MM.1S (cell line): ENCODE measurements around the gene EPB41L1.

ENCODE experiments used
- DNase-seq: peaks from one replicate; pipeline ENCODE4 v3.0.0-alpha.2; 2015
- H2AFZ ChIP-seq: fragments of 300-600 bp; sonication (generic); 2 replicates; pipeline ENCODE4 v1.6.0; 2016; ENCODE audit warnings: antibody characterized with exemption, low read length
- H3F3A ChIP-seq: fragments of 300-600 bp; sonication (generic); 2 replicates; pipeline ENCODE4 v1.6.1; 2016; ENCODE audit warnings: mild to moderate bottlenecking, antibody characterized with exemption, low read length, moderate library complexity, mixed read lengths; ENCODE audit not compliant: insufficient read depth
- H3K27ac ChIP-seq: fragments of 300-600 bp; sonication (generic); 2 replicates; pipeline ENCODE4 v1.5.1; 2016; ENCODE audit warnings: mild to moderate bottlenecking, low read length
- H3K27me3 ChIP-seq: fragments of 300-600 bp; sonication (generic); replicated peaks from 2 replicates; pipeline ENCODE4 v1.6.0; 2016; ENCODE audit warnings: low read length; ENCODE audit not compliant: insufficient read depth
- H3K36me3 ChIP-seq: fragments of 300-600 bp; sonication (generic); replicated peaks from 2 replicates; pipeline ENCODE4 v1.6.1; 2016; ENCODE audit warnings: mild to moderate bottlenecking, low read length, mixed read lengths; ENCODE audit not compliant: insufficient read depth
- H3K4me1 ChIP-seq: fragments of 300-600 bp; sonication (generic); 2 replicates; pipeline ENCODE4 v1.6.1; 2016; ENCODE audit warnings: low read length, mixed read lengths
- H3K4me2 ChIP-seq: fragments of 300-600 bp; sonication (generic); 2 replicates; pipeline ENCODE4 v1.6.0; 2016; ENCODE audit warnings: low read depth, low read length
- H3K4me3 ChIP-seq: fragments of 300-600 bp; sonication (generic); 2 replicates; pipeline ENCODE4 v1.5.1; 2016; ENCODE audit warnings: low read length, mixed read lengths
- H3K79me2 ChIP-seq: fragments of 300-600 bp; sonication (generic); 2 replicates; pipeline ENCODE4 v1.6.1; 2016; ENCODE audit warnings: mixed run types, low read length, mixed read lengths
- H3K9ac ChIP-seq: fragments of 300-600 bp; sonication (generic); 2 replicates; pipeline ENCODE4 v1.6.1; 2016; ENCODE audit warnings: low read length, mixed read lengths
- H3K9me2 ChIP-seq: fragments of 300-600 bp; sonication (generic); replicated peaks from 2 replicates; pipeline ENCODE4 v1.6.1; 2016; ENCODE audit warnings: mild to moderate bottlenecking, low read length, mixed read lengths; ENCODE audit not compliant: insufficient read depth
- H3K9me3 ChIP-seq: fragments of 300-600 bp; sonication (generic); replicated peaks from 2 replicates; pipeline ENCODE4 v1.6.1; 2016; ENCODE audit warnings: mild to moderate bottlenecking, low read length, mixed read lengths; ENCODE audit not compliant: insufficient read depth
- H4K20me1 ChIP-seq: fragments of 300-600 bp; sonication (generic); 2 replicates; pipeline ENCODE4 v1.6.1; 2016; ENCODE audit warnings: mild to moderate bottlenecking, low read length, moderate library complexity, mixed read lengths; ENCODE audit not compliant: insufficient read depth
- EZH2 ChIP-seq: fragments of 300-600 bp; sonication (generic); optimal IDR thresholded peaks from 2 replicates; pipeline ENCODE3; 2017; ENCODE audit warnings: low read depth, mild to moderate bottlenecking, antibody characterized with exemption, low read length, mixed read lengths
- EZH2phosphoT487 ChIP-seq: fragments of 300-600 bp; sonication (generic); IDR thresholded peaks from 2 replicates; pipeline ENCODE4 v1.6.1; 2018; ENCODE audit warnings: antibody characterized with exemption, low read length
- TF ChIP-seq, protein P1 (sequence below): fragments of 300-600 bp; sonication (generic); IDR thresholded peaks from 2 replicates; pipeline ENCODE4 v1.5.1; 2016; ENCODE audit warnings: antibody characterized with exemption, low read length, mixed read lengths

Gene EPB41L1

DNA sequence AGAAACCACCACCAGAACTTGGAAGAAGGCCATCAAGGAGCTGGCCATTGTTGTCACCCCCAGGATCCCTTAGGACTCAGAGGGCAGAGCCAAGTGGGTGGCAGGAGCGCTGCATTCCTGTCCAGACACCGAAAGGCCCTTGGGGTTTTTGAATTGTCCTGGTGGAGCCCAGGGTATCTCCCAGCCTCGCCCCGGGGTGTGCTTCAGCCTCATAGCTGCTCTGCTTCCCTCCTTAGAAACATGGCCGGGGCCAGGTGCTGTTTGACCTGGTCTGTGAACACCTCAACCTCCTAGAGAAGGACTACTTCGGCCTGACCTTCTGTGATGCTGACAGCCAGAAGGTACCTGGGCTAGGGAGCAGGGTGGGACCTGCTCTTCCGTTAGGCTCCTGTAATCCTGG is 23.2 kb downstream of the EPB41L1 start:
- no peaks in the 10 kb centered on the region for H3K27me3 ChIP-seq
- no peak overlapping the region for H3K4me3 ChIP-seq
- no peaks in the 10 kb centered on the region for H3K4me1 ChIP-seq
- no peaks in the 10 kb centered on the region for H3F3A ChIP-seq
- no peak overlapping the region for H2AFZ ChIP-seq
- H4K20me1 ChIP-seq: no peaks in the 10 kb centered on the region
- H3K79me2 ChIP-seq: no peaks in the 10 kb centered on the region
- no peak for DNase-seq
- H3K9ac ChIP-seq: no peak overlapping the region
- H3K36me3 ChIP-seq: no peaks in the 10 kb centered on the region
- H3K4me2 ChIP-seq: no peak overlapping the region
- TF ChIP-seq EZH2 (no peak), EZH2phosphoT487 (no peak)
- TF ChIP-seq, protein P1, sequence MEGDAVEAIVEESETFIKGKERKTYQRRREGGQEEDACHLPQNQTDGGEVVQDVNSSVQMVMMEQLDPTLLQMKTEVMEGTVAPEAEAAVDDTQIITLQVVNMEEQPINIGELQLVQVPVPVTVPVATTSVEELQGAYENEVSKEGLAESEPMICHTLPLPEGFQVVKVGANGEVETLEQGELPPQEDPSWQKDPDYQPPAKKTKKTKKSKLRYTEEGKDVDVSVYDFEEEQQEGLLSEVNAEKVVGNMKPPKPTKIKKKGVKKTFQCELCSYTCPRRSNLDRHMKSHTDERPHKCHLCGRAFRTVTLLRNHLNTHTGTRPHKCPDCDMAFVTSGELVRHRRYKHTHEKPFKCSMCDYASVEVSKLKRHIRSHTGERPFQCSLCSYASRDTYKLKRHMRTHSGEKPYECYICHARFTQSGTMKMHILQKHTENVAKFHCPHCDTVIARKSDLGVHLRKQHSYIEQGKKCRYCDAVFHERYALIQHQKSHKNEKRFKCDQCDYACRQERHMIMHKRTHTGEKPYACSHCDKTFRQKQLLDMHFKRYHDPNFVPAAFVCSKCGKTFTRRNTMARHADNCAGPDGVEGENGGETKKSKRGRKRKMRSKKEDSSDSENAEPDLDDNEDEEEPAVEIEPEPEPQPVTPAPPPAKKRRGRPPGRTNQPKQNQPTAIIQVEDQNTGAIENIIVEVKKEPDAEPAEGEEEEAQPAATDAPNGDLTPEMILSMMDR: no peak
- H3K27ac ChIP-seq: no peak overlapping the region
- no peaks in the 10 kb centered on the region for H3K9me3 ChIP-seq
- H3K9me2 ChIP-seq: no peaks in the 10 kb centered on the region

DNA sequence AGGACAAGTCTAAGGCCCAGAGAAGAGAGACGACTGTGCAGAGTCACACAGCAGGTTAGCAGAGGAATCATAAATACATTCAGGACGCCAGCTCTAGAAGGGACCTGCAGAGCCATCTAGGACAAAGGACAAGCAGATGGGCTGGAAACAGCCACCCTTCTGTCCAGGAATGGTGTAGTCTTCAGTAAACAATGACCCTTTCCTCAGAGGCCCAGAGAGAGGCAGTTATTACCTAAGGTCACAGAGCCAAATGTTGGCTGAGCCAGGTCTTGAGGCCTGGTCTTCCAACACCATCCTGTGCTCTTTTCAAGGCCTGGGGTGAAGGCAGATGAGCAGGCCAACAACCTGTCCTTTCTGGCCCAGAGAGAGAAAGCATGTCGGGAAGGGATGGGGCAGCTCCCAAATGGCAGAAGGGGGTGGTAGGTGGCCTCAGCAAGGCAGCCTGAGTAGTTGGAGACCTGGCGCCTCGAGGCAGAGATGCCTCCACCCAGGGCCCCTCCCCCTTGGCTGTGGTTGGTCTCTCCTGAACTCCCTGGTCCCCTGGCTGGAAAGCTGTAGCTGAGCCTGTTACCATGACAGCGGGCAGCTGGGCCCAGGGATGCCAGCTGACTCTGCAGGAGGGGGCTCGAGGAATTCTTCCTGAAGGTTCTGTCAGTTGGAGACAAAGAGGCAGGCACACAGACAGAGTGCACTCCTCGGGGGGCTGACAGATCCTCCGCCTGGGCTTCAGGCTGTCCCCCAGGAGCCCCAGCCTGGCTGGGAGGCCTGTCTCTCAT is 24.8 kb downstream of the EPB41L1 start:
- Histone ChIP-seq H4K20me1 (no peaks in the 10 kb centered on the region), H3K4me1 (no peaks in the 10 kb centered on the region), H3K27me3 (no peaks in the 10 kb centered on the region), H3K9me3 (no peaks in the 10 kb centered on the region), H3K4me2 (no peak overlapping the region), H3F3A (no peaks in the 10 kb centered on the region), H3K9me2 (no peaks in the 10 kb centered on the region), H2AFZ (no peak overlapping the region), H3K79me2 (no peaks in the 10 kb centered on the region), H3K36me3 (no peaks in the 10 kb centered on the region), H3K27ac (no peak overlapping the region), H3K9ac (no peak overlapping the region), H3K4me3 (no peak overlapping the region)
- TF ChIP-seq, protein P1: no peak
- no peak for TF ChIP-seq EZH2
- no peak for TF ChIP-seq EZH2phosphoT487
- DNase-seq: no peak

DNA sequence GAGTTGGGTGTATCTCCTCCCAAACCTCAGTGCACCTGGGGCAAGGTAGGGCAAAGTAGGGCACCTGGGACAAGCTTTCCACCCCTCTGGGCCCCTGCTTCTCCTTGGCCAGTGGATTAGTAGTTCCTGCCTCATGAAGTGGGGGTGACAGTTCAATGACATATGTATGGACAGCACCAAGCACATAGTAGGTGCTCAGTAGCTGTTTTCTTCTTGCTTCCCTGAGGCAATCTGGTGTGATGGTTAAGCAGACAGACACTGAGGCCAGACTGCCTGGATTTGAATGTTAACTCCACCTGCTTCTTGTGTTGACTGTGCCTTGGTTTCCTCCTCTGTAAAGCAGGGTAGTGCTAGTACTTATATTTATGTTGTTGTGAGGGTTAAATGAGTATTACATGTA is 25.8 kb downstream of the EPB41L1 start:
- Histone ChIP-seq H3K4me2 (no peak overlapping the region), H3K36me3 (no peaks in the 10 kb centered on the region), H3K9me2 (no peaks in the 10 kb centered on the region), H3K4me3 (no peak overlapping the region), H3K27ac (no peak overlapping the region), H2AFZ (no peak overlapping the region), H3K27me3 (no peaks in the 10 kb centered on the region), H3F3A (no peaks in the 10 kb centered on the region), H3K4me1 (no peaks in the 10 kb centered on the region), H3K79me2 (no peaks in the 10 kb centered on the region), H3K9me3 (no peaks in the 10 kb centered on the region), H3K9ac (no peak overlapping the region), H4K20me1 (no peaks in the 10 kb centered on the region)
- no peak for DNase-seq
- TF ChIP-seq, protein P1: no peak
- TF ChIP-seq EZH2 (no peak), EZH2phosphoT487 (no peak)
